Activated CD4-positive, alpha-beta T cell treated with anti-CD3 and anti-CD28 coated beads, Interleukin-2, amount 50 U/mL, for 48 hours (primary cell): ENCODE results near the gene DSCAML1.

Source experiments
- DNase-seq, 2 experiments: peaks; one replicate each; pipeline ENCODE4 v3.0.0-alpha.2; 2020

DSCAML1 gene

DNA sequence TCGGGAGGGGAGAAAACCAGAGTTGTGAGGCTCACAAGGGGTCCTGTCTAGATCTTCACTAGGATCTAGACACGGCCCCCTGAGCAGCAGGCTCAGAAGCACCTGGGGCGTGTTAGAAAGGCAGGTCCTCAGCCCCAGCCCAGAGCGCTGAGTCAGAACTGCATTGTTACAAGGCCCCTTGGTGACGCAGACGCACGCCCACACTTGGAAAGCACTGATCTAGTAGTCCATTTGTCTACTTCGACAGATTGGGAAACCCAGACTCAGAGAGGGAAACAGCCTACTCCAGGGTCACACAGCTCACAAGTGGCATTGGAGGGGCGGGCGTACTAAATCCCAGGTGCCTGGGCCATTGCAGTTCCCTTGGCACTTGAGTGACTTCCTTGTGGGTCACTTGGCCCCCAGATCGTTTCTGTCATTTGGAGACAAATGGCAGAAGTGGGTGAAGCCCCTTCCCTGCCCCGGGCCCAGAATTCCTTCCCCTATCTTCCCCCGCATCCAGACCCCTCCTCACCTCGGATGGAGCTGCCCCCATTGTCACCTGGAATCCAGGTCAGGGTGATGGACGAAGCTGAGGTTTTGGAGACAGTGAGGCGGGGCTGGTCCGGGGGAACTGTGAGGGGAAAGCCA, 358.5 kb downstream of the DSCAML1 start:
- DNase-seq = peak; percentile 70 to 77

DNA sequence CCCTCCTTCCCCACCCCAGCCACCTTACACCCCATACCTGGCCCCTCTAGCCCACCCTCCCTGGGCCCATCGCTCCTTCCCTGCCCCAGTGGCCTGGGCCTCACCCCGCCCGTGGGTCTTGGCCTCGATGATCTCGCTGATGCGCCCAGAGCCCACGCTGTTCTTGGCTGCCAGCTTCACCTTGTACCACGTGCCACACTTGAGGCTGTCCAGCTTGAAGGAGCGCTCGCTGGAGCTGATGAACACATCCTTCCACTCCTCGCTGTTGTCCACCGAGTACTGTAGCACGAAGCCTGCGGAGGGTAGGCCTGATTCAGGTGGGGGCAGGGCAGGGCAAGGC, 359.3 kb downstream of the DSCAML1 start:
- no peak for DNase-seq

DNA sequence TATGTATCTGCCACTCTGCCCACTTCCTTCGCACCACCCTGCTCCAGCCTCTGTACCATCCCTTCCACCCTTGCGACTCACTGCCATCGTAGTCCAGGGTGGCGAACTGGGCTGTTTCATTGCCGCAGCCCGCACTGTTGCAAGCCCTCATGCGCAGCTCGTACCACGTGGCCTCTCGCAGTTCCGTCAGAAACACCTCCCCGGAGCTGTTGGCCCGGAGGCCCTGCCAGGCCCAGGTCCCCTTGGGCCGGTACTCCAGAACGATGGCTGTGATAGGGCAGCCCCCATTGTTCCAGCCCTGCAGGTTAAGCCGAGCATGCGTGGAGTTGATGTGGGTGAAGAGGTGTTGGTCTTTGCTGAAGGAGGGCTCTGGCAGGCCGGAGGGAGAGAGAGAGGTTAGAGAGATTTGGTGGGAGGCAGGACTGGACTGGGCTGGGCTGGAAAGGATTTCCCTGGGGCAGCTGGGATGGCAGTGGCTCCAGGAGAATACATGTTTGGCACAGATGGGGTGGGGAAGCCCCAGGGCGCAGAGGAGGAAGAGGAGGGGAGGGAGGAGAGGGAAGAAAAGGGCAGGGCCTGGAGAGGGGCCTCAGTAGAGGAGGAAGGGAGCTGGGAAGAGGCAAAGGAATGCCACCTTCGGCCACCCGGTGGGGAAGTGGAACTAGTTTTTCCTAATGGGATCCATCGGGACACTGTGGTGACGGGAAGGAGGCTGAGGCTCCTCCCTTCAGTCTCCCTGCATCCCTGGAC, 359.8 kb downstream of the DSCAML1 start:
- no peak for DNase-seq

DNA sequence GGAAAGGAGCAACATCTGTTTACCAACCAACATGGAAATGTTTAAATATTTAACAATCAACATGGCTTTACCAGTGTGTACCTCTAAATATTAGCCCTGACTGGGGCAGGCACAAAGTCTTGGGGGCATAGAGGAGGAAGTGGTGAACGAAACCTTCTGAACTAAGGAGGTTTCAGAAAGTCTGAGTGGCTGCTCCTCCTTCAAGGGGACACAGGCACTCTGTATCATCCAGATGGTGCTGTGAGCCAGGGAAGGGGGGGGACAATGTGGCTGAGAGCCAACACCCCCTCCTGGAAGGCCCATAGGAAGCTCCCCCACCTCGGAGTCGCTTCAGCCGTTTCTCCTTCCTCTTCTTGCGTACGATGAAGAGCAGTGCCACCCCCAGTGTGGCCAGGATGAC, 361.7 kb downstream of the DSCAML1 start:
- DNase-seq = no peak

- no peak for DNase-seq
Observed at GRCh38 chr11:117434481-117434880, 362.5 kb downstream of the DSCAML1 start.

- DNase-seq = no peak
Observed at GRCh38 chr11:117433717-117434116, 363.3 kb downstream of the DSCAML1 start.

- DNase-seq = no peak
Observed at GRCh38 chr11:117431436-117431835, 365.6 kb downstream of the DSCAML1 start.

- DNase-seq = no peak
Observed at GRCh38 chr11:117430293-117430955, 366.6 kb downstream of the DSCAML1 start.

DNA sequence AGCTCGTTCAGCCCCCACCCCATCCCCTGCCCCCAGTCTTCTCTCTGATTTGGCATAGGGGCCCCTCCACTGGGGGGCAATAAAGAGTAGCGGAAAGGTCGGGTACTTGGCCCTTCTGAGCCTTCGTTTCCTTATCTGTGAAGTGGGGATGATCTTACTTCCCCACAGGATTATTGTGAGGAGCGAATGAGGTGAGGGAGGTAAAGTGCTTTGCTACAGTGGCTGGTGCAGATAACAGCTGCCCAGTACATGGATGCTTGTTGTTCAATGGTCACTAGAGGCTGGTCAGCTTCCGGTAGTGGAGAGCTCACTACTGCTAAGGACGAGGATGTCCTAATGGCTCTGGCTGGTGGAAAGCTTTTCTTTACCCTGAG, 368.2 kb downstream of the DSCAML1 start:
- DNase-seq = no peak

- no peak for DNase-seq
Observed at GRCh38 chr11:117428186-117428855, 368.7 kb downstream of the DSCAML1 start.

DNA sequence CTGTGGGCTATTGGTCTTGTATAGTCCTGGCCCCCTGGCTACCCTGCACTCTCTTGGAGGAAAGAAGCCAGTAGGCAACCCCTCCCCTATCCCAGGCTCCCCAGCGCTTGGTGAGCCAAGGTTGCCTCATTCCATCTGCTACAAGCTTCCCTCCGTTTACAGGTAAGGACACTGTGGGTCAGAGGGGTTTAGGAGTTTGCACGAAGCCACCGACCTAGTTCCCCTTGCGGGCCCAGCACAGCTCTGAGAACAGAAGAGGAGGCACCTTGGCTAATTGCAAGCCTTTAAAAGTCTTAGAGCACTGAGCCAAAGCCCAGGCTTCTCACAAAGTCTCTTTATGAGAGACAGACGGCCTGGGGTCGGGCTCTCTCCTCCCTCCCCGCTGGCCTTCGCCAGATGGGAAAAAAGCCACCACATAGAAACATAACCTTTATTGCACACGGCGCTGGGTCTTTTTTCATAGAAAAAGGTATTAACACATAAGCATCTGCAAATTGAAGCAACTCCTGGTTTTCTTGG, 369.6 kb downstream of the DSCAML1 start:
- no peak for DNase-seq

- DNase-seq = no peak
Observed at GRCh38 chr11:117426941-117427340, 370.1 kb downstream of the DSCAML1 start.

DNA sequence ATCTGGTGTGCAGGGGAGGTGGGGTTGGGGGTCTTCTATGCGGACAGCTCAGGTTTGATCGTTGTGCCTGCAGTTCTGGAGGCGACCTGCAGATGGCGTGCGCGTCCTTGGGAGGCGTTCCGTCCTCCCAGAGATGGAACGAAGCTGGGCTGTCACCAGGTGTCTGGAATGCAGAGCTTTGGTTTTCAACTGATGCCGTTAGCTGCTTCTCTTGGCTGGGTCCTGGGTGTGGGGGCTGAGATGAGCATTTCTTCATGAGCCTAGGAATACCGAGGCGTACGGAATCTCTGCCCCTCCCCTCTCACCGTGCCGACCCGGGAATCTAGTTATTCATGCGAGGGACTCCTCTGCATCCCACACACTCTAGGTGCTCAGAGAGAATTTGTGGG, 370.7 kb downstream of the DSCAML1 start:
- peak; percentile 81 to 84 for DNase-seq

- no peak for DNase-seq
Observed at GRCh38 chr11:117425679-117426296, 371.2 kb downstream of the DSCAML1 start.

DNA sequence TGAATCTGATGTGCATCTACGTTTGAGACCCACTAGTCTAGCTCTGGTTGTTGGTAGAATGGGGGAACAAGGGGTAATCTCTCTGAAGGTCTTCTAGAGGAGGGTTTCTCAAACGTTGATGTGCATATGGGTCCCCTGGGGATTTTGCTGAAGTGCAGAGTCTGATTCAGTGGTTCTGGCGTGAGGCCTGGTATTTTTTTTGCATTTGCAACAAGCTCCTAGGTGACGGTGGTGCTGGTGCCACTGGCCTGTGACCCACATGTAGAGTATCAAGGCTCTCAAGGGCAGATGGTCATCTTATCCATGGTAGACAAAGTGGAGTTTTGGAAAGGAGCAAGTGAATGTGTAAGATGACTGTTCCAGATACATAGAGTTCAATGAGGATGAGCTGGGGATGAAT, 372.2 kb downstream of the DSCAML1 start:
- DNase-seq = no peak

- DNase-seq = no peak
Observed at GRCh38 chr11:117423046-117423575, 373.9 kb downstream of the DSCAML1 start.

GRCh38 chr11:117421476-117421875, 375.5 kb downstream of the DSCAML1 start:
- no peak for DNase-seq

- DNase-seq = no peak
Observed at GRCh38 chr11:117421041-117421440, 376.0 kb downstream of the DSCAML1 start.

DNA sequence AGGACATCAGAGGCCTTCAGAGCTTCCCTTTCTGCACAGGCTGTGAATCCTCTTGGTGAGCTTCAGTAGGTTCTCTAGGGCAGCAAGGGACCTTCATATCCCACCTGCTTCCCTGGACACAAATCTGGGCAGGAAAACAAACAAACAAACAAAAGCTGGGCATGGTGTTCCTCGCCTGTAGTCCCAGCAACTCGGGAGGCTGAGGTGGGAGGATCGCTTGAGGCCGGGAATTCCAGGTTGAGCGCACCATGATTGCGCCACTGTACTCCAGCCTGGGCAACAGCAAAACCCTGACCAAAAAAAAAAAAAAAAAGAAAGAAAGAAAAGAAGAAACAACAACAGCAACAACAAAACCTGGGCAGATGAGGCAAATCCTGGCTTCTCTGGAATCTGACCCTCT, 376.4 kb downstream of the DSCAML1 start:
- no peak for DNase-seq

- no peak for DNase-seq
Observed at GRCh38 chr11:117420143-117420485, 376.9 kb downstream of the DSCAML1 start.

GRCh38 chr11:117419482-117420142, 377.4 kb downstream of the DSCAML1 start:
- DNase-seq = no peak

- DNase-seq = no peak
Observed at GRCh38 chr11:117418737-117419481, 378.1 kb downstream of the DSCAML1 start.
